Measurements from ENCODE around the gene ACBD6.

ACBD6 gene

DNA sequence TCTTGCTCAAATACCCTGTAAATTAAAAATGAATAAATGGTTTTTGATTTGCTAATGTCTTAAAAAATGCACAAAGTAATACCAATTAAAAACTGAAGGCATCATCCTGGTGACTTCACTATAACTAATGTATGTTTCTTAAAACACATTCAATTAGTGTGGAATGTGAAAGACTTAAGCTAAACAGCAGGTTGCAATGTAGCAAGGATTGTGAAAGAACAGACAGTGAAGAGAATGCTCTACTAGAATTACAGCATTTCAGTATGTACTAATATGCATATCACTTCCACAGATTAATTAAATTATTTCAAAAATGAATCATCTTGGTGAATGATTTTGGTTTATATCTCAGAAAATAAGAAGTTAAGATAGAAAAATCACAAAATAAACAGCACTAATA is 216.0 kb downstream of the ACBD6 start:
- Histone ChIP-seq H3K27me3 (ENCODE audit: control insufficient read depth, insufficient read depth, low read length, poor library complexity, severe bottlenecking) (no peaks in the 10 kb centered on the region), H3K4me3 (ENCODE audit: insufficient read depth, low read depth, low read length) (no peak overlapping the region), H3K9me3 (ENCODE audit: control insufficient read depth, low read length) (no peaks in the 10 kb centered on the region), H3K27ac (ENCODE audit: insufficient read depth, low read depth, low read length, poor library complexity, severe bottlenecking) (no peak overlapping the region), H3K36me3 (ENCODE audit: control insufficient read depth, insufficient read depth, low read length) (peaks cover 4% of the 10 kb centered on the region), H3K4me1 (ENCODE audit: control insufficient read depth, insufficient read depth, low read length) (no peaks in the 10 kb centered on the region)

DNA sequence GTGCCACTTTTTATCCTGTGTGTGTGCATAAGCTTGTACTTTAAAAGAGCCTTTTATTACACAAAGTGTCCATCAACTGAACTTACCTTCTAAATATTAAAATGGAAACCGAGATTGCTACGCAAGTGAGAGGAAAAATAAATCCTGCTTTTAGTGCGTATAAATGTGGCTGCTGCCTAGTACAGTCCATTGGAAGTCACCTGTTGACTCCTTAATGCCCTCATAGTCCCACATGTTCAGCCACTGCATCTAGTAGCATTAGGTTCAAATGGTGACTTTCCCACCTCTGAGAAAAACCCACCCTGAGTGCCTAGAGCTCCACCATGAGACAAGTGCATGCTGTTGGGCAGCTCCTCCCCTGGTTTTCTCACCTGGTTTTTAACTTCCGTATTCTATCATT is 219.3 kb downstream of the ACBD6 start:
- H3K9me3 ChIP-seq (ENCODE audit: control insufficient read depth, low read length), result no peaks in the 10 kb centered on the region
- WGBS, 2 experiments, result 94 to 99% methylated on average over 4 of the region's 4 CpGs
- no peaks in the 10 kb centered on the region for H3K27me3 ChIP-seq (ENCODE audit: control insufficient read depth, insufficient read depth, low read length, poor library complexity, severe bottlenecking)
- no peak overlapping the region for H3K27ac ChIP-seq (ENCODE audit: insufficient read depth, low read depth, low read length, poor library complexity, severe bottlenecking)
- peaks cover 4% of the 10 kb centered on the region for H3K36me3 ChIP-seq (ENCODE audit: control insufficient read depth, insufficient read depth, low read length)
- no peaks in the 10 kb centered on the region for H3K4me1 ChIP-seq (ENCODE audit: control insufficient read depth, insufficient read depth, low read length)
- H3K4me3 ChIP-seq (ENCODE audit: insufficient read depth, low read depth, low read length), result no peak overlapping the region

DNA sequence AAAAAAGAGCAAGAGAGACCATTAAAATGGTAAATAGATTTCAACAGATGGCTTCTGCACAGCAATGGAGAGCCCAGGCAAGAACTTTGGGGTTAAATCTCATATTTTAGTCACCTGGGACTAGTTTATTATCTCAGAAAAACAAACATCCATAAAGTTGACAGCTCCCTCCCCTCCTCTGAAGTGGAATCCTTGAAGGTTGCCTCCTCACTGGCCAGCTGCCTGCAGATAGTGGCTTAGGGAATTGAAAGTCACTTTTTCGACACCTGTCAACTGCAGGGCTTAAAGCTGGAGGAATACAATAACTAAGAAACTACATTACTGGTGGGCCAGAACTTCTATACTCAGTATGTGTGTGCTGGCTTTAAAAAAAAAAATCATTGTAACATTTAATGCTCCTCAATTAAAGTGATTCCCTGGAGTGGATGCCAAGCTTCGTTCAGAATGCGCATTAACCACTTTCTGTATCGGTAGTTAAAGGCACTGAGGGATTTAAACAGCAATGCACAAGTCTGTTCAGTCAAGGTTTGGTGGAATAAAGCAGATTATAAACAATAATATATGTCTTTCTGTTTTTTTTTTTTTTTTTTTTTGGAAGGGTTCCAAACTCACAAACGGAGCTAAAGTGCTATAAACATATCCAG is 219.9 kb downstream of the ACBD6 start:
- no peaks in the 10 kb centered on the region for H3K9me3 ChIP-seq (ENCODE audit: control insufficient read depth, low read length)
- H3K27me3 ChIP-seq (ENCODE audit: control insufficient read depth, insufficient read depth, low read length, poor library complexity, severe bottlenecking), result no peaks in the 10 kb centered on the region
- no peak overlapping the region for H3K27ac ChIP-seq (ENCODE audit: insufficient read depth, low read depth, low read length, poor library complexity, severe bottlenecking)
- peaks cover 4% of the 10 kb centered on the region for H3K36me3 ChIP-seq (ENCODE audit: control insufficient read depth, insufficient read depth, low read length)
- H3K4me3 ChIP-seq (ENCODE audit: insufficient read depth, low read depth, low read length), result no peak overlapping the region
- 96 to 100% methylated on average over 4 to 5 of the region's 5 CpGs for WGBS, 2 experiments
- H3K4me1 ChIP-seq (ENCODE audit: control insufficient read depth, insufficient read depth, low read length), result no peaks in the 10 kb centered on the region

DNA sequence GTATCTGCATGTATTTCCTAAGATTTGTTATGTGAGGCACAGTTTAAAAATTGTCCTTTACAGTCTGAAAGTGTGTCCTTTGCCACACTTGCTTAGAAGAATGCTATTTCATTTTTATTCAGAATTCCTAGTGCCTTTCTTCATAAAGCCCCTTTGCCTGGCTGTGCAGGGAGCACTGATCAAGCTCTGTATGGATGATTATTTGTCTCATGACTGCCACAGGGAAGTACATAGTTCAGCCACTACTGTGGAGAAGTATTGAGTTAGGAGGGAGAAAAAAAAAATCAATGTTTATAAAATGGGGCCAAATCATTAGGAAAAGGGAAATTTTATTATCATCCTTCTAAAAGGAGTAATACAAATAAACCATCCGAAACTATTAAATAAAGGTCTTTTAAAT is 220.9 kb downstream of the ACBD6 start:
- H3K27ac ChIP-seq (ENCODE audit: insufficient read depth, low read depth, low read length, poor library complexity, severe bottlenecking), result no peak overlapping the region
- no peaks in the 10 kb centered on the region for H3K4me1 ChIP-seq (ENCODE audit: control insufficient read depth, insufficient read depth, low read length)
- 80 to 97% methylated on average over 1 of the region's 1 CpG for WGBS, 2 experiments
- no peaks in the 10 kb centered on the region for H3K27me3 ChIP-seq (ENCODE audit: control insufficient read depth, insufficient read depth, low read length, poor library complexity, severe bottlenecking)
- no peak overlapping the region for H3K4me3 ChIP-seq (ENCODE audit: insufficient read depth, low read depth, low read length)
- peaks cover 1% of the 10 kb centered on the region for H3K36me3 ChIP-seq (ENCODE audit: control insufficient read depth, insufficient read depth, low read length)
- no peaks in the 10 kb centered on the region for H3K9me3 ChIP-seq (ENCODE audit: control insufficient read depth, low read length)

DNA sequence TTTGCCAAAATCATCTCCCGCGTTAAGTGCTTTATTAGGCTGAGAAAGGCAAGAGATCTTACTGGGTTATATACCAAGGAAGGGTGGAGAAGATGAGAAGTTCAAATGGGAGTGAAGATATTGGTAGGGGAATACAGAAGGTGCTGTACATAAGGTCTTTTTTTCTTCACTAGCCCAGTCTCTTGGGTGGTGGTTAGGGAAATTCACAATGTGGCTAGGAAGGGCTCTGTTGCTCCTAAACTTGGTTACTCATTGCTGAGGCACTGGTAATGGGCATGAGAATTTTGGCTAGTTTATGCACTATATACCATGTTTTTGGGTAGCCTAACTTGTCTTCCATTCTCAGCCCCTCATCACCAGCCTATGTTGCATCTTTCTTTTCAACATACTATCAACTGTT is 221.8 kb downstream of the ACBD6 start:
- peaks cover 3% of the 10 kb centered on the region for H3K9me3 ChIP-seq (ENCODE audit: control insufficient read depth, low read length)
- no peak overlapping the region for H3K4me3 ChIP-seq (ENCODE audit: insufficient read depth, low read depth, low read length)
- peaks cover 10% of the 10 kb centered on the region for H3K36me3 ChIP-seq (ENCODE audit: control insufficient read depth, insufficient read depth, low read length)
- WGBS, 2 experiments, result 70 to 72% methylated on average over 2 of the region's 2 CpGs
- no peaks in the 10 kb centered on the region for H3K4me1 ChIP-seq (ENCODE audit: control insufficient read depth, insufficient read depth, low read length)
- no peaks in the 10 kb centered on the region for H3K27me3 ChIP-seq (ENCODE audit: control insufficient read depth, insufficient read depth, low read length, poor library complexity, severe bottlenecking)
- H3K27ac ChIP-seq (ENCODE audit: insufficient read depth, low read depth, low read length, poor library complexity, severe bottlenecking), result no peak overlapping the region

DNA sequence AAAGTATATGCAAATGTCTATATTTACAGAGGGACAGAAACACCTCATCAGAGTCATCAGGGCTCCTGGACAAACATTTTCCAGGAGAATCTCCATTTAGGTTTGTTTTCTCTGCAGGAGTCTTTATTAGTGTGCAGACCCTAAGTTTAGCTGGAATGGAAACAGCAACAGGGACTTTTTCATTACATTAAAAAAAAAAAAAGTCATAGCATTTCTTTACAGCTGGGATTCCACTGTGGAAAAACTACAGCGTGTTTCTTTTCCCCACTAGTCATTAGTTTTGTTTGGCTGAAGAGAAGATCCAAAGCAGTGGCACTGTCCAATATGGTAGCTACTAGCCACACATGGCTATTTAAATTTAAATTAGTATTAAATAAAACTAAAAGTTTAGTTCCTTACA is 222.7 kb downstream of the ACBD6 start:
- Histone ChIP-seq H3K36me3 (ENCODE audit: control insufficient read depth, insufficient read depth, low read length) (peaks cover 10% of the 10 kb centered on the region), H3K9me3 (ENCODE audit: control insufficient read depth, low read length) (peaks cover 3% of the 10 kb centered on the region), H3K27me3 (ENCODE audit: control insufficient read depth, insufficient read depth, low read length, poor library complexity, severe bottlenecking) (no peaks in the 10 kb centered on the region), H3K4me3 (ENCODE audit: insufficient read depth, low read depth, low read length) (no peak overlapping the region), H3K4me1 (ENCODE audit: control insufficient read depth, insufficient read depth, low read length) (no peaks in the 10 kb centered on the region), H3K27ac (ENCODE audit: insufficient read depth, low read depth, low read length, poor library complexity, severe bottlenecking) (no peak overlapping the region)
- WGBS, 2 experiments, result 100% methylated on average over 1 of the region's 1 CpG

DNA sequence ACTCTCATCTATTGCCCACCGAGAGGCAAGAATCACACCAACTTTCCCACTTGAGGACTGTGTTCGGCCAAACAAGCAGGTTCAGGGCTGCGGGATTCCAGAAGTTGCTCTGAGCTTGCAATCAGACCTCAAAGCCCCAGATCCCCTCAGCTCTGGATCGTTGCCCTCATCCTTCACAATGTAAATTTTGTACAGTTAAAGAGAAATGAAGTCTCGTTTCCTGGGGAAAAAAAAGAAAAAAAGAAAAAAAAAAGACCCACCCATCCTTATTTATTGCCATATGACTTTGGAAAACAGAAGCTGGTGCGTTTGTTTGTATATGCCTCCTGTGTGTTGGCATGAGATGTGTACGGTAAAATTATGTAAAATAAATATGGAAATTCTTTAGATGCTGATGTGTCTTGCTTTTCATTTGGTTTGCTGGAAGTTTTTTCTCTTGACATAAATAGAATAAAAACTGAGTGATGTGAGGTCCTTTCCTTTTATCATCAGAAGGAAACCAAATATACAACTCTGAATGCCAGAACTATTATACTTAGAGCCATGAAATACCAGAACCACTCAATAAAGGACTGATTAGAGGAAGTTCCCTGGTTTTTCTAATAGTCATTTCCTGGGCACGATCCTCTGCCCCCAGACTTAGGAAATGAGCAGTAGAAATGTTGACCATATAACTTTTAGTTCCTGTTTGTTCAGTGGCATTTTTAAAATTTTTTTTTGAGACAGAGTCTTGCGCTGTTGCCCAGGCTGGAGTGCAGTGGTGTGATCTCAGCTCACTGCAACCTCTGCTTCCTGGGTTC is 223.6 kb downstream of the ACBD6 start:
- H3K4me1 ChIP-seq (ENCODE audit: control insufficient read depth, insufficient read depth, low read length), result no peaks in the 10 kb centered on the region
- H3K4me3 ChIP-seq (ENCODE audit: insufficient read depth, low read depth, low read length), result no peak overlapping the region
- no peaks in the 10 kb centered on the region for H3K27me3 ChIP-seq (ENCODE audit: control insufficient read depth, insufficient read depth, low read length, poor library complexity, severe bottlenecking)
- WGBS, 2 experiments, result 93 to 96% methylated on average over 8 of the region's 9 CpGs
- no peak overlapping the region for H3K27ac ChIP-seq (ENCODE audit: insufficient read depth, low read depth, low read length, poor library complexity, severe bottlenecking)
- peaks cover 3% of the 10 kb centered on the region for H3K9me3 ChIP-seq (ENCODE audit: control insufficient read depth, low read length)
- H3K36me3 ChIP-seq (ENCODE audit: control insufficient read depth, insufficient read depth, low read length), result peaks cover 10% of the 10 kb centered on the region

DNA sequence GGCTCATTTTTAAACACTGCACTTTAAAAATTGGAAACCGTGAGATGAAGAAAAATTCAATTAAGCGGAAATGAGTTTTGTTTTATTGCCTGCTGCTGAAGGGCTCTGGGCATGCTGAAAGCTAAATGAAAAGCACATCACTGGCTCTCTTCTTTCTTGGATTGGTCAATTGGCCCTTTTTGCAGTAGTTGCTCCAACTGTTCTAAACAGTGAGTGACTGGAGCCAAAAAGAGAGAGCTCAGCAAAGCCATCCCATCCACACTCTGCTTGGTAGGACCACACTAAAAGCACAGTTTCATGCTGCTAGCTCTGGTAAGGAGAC is 224.2 kb downstream of the ACBD6 start:
- Histone ChIP-seq H3K36me3 (ENCODE audit: control insufficient read depth, insufficient read depth, low read length) (peaks cover 10% of the 10 kb centered on the region), H3K4me1 (ENCODE audit: control insufficient read depth, insufficient read depth, low read length) (no peaks in the 10 kb centered on the region), H3K27me3 (ENCODE audit: control insufficient read depth, insufficient read depth, low read length, poor library complexity, severe bottlenecking) (no peaks in the 10 kb centered on the region), H3K4me3 (ENCODE audit: insufficient read depth, low read depth, low read length) (no peak overlapping the region), H3K27ac (ENCODE audit: insufficient read depth, low read depth, low read length, poor library complexity, severe bottlenecking) (no peak overlapping the region), H3K9me3 (ENCODE audit: control insufficient read depth, low read length) (peaks cover 3% of the 10 kb centered on the region)
- WGBS, 2 experiments, result 93 to 98% methylated on average over 2 of the region's 2 CpGs

DNA sequence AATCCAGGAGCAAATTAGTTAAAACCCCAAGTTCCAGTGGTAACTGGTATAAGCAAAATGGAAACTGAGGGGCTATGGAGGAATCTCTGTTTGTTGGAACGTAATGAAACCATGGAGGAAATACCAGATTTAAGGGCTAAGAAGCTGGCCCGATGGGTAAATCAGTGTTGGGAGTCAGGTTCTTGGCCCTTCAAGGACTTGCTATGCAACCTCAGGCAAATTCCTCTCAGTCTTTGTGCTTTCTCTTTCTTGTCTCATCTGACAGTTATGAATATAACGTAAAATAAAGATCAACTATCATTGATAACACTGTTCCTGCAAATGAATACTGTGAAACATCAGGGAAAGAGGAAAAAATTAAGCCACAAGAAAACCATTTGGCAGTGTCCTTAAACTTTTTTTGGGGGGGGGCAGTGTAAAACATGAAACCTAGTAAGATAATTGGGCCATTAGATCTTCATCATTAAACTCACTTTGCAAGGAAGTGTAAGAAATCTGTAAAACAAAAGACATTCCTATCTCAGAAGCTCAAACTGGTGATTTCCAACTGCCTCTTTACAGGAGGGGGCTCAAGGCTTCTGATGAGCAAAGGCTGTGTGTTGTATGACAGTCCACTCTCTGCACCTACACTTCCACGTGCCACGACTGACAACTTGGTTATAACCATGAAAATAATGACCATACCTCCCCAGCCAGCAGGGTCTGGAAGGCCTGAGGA is 224.7 kb downstream of the ACBD6 start:
- WGBS, 2 experiments, result 94 to 96% methylated on average over 5 of the region's 5 CpGs
- Histone ChIP-seq H3K36me3 (ENCODE audit: control insufficient read depth, insufficient read depth, low read length) (peaks cover 10% of the 10 kb centered on the region), H3K4me1 (ENCODE audit: control insufficient read depth, insufficient read depth, low read length) (no peaks in the 10 kb centered on the region)

DNA sequence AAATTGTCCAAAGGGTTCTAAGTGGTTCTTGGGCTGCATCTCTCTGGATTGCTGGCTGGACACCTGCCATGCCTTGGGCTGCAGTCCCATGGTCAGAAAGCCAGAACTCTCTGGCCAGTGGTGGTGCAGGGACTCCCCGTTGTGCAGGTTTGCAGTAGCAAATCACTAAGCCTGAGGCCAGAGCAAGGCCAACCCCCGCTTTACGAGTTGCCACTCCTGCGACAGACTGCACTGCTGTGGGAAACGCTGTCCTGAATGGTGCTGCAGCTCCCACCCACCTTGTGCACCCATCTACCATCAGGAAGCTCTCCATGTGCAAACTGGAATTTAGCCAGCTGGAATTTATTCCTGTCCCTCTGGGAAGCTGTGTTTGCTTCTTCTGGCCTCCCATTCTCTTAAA is 226.7 kb downstream of the ACBD6 start:
- H3K27ac ChIP-seq (ENCODE audit: insufficient read depth, low read depth, low read length, poor library complexity, severe bottlenecking), result no peak overlapping the region
- H3K36me3 ChIP-seq (ENCODE audit: control insufficient read depth, insufficient read depth, low read length), result peaks cover 10% of the 10 kb centered on the region
- H3K4me1 ChIP-seq (ENCODE audit: control insufficient read depth, insufficient read depth, low read length), result peaks cover 17% of the 10 kb centered on the region
- no peak overlapping the region for H3K4me3 ChIP-seq (ENCODE audit: insufficient read depth, low read depth, low read length)
- H3K9me3 ChIP-seq (ENCODE audit: control insufficient read depth, low read length), result peaks cover 3% of the 10 kb centered on the region
- 95% methylated on average over 5 of the region's 5 CpGs for WGBS, 2 experiments
- no peaks in the 10 kb centered on the region for H3K27me3 ChIP-seq (ENCODE audit: control insufficient read depth, insufficient read depth, low read length, poor library complexity, severe bottlenecking)

More for the DNA sequence above, 224.7 kb downstream of the ACBD6 start:
- H3K4me3 ChIP-seq (ENCODE audit: insufficient read depth, low read depth, low read length), result no peak overlapping the region
- no peak overlapping the region for H3K27ac ChIP-seq (ENCODE audit: insufficient read depth, low read depth, low read length, poor library complexity, severe bottlenecking)
- H3K27me3 ChIP-seq (ENCODE audit: control insufficient read depth, insufficient read depth, low read length, poor library complexity, severe bottlenecking), result no peaks in the 10 kb centered on the region
- H3K9me3 ChIP-seq (ENCODE audit: control insufficient read depth, low read length), result peaks cover 3% of the 10 kb centered on the region

Data from ectodermal cell (in vitro differentiated cells).